ENCODE data around the gene CALML3. TPM values are rescaled to one million over a fixed set of nuclear protein-coding genes. Genes with fewer than 3 reads are reported as not detected.

The CALML3 gene
- total and polyA plus RNA-seq, 2 of the 13 experiments (the other 11 are each of a cell fraction or from before 2014, with no cell fraction given): not detected

GRCh38 chr10:5477948-5478693, 46.6 kb upstream of the CALML3 start:
- Histone ChIP-seq H3K4me3 (replicated peaks in 1 of 3; ENCODE audit: insufficient read depth in 1 of 3, low read depth in 2 of 3, low read length in 3 of 3) (no peak overlapping the region), H4K20me1 (ENCODE audit: insufficient read depth, low read length) (no peaks in the 10 kb centered on the region), H3K79me2 (ENCODE audit: insufficient read depth, low read length) (no peaks in the 10 kb centered on the region), H2AFZ (ENCODE audit: low read length) (no peak overlapping the region), H3K9me3 (ENCODE audit: low read length) (no peaks in the 10 kb centered on the region), H3K9ac (ENCODE audit: insufficient read depth, low read depth, low read length) (no peak overlapping the region), H3K36me3 (replicated peaks in 1 of 2; ENCODE audit: control insufficient read depth in 1 of 2, insufficient read depth in 2 of 2, low read length in 2 of 2) (no peaks in the 10 kb centered on the region), H3K27me3 (ENCODE audit: control insufficient read depth in 1 of 2, insufficient read depth in 2 of 2, low read length in 2 of 2) (peaks cover 3 to 21% of the 10 kb centered on the region in 2 experiments; a peak in 3 of 5 replicates), H3K27ac (ENCODE audit: extremely low read length, insufficient read depth, low read length) (no peak overlapping the region), H3K4me1 (ENCODE audit: insufficient read depth, low read length) (peaks cover 49% of the 10 kb centered on the region), H3K4me2 (ENCODE audit: low read depth, low read length) (no peak overlapping the region)
- peak; percentile 32; the same call in 1 of the 3 replicates for ATAC-seq
- WGBS (ENCODE audit: low lambda C conversion rate): 43% methylated on average over 7 of the region's 11 CpGs
- ChIA-PET CTCF (ENCODE audit: low intra/inter-chr PET ratio, low total read pairs) (no interaction called here), POLR2A (no interaction called here)
- no peak for DNase-seq (ENCODE audit: low spot score)
- FAIRE-seq: no peak
- no TSS peak for BruUV-seq (replicated peaks)
- intact Hi-C loops (cut with micrococcal nuclease; ENCODE audit: unreplicated experiment): loop anchor here (2.0 kb wide), 1 partner anchor 77 kb away; no protein-coding TSS in a partner anchor
- in situ Hi-C loops (cut with HindIII; ENCODE audit: extremely low pct_ligation_motif_present, low pct_unique_long_range_greater_than_20kb): no loop called here
- no peak for TF ChIP-seq ZFP36L1 (CRISPR knock-in tag; IDR thresholded peaks at IDR 0.05)
- TF ChIP-seq ZNF276 (CRISPR knock-in tag; IDR thresholded peaks at IDR 0.05; ENCODE audit: low read depth): no peak

GRCh38 chr10:5478694-5479305, 46.0 kb upstream of the CALML3 start:
- H3K27me3 ChIP-seq (ENCODE audit: control insufficient read depth in 1 of 2, insufficient read depth in 2 of 2, low read length in 2 of 2): peaks cover 3 to 26% of the 10 kb centered on the region in 2 experiments; a peak in 3 of 5 replicates
- no peaks in the 10 kb centered on the region for H3K9me3 ChIP-seq (ENCODE audit: low read length)
- no peak overlapping the region for H3K9ac ChIP-seq (ENCODE audit: insufficient read depth, low read depth, low read length)
- no TSS peak for BruUV-seq (replicated peaks)
- H3K79me2 ChIP-seq (ENCODE audit: insufficient read depth, low read length): no peaks in the 10 kb centered on the region
- no peak overlapping the region for H3K4me2 ChIP-seq (ENCODE audit: low read depth, low read length)
- in situ Hi-C loops (cut with HindIII; ENCODE audit: extremely low pct_ligation_motif_present, low pct_unique_long_range_greater_than_20kb) (no loop called here), intact Hi-C loops (cut with micrococcal nuclease; ENCODE audit: unreplicated experiment) (loop anchor here (2.0 kb wide), 1 partner anchor 78 kb away; no protein-coding TSS in a partner anchor)
- ChIA-PET POLR2A (no interaction called here), CTCF (ENCODE audit: low intra/inter-chr PET ratio, low total read pairs) (no interaction called here)
- no peaks in the 10 kb centered on the region for H3K36me3 ChIP-seq (replicated peaks in 1 of 2; ENCODE audit: control insufficient read depth in 1 of 2, insufficient read depth in 2 of 2, low read length in 2 of 2)
- no peak overlapping the region for H3K27ac ChIP-seq (ENCODE audit: extremely low read length, insufficient read depth, low read length)
- WGBS (ENCODE audit: low lambda C conversion rate): 57% methylated on average over 11 of the region's 18 CpGs
- peaks cover 49% of the 10 kb centered on the region for H3K4me1 ChIP-seq (ENCODE audit: insufficient read depth, low read length)
- TF ChIP-seq STAG1 (CRISPR knock-in tag; IDR thresholded peaks at IDR 0.05) (0 out of 2 replicates have a peak, but pooled peaks have one; percentile 13), ZNF616 (CRISPR knock-in tag; IDR thresholded peaks at IDR 0.05; ENCODE audit: low read depth) (no peak)
- DNase-seq (ENCODE audit: low spot score) (no peak), ATAC-seq (peak; percentile 64), FAIRE-seq (no peak)
- no peak overlapping the region for H3K4me3 ChIP-seq (replicated peaks in 1 of 3; ENCODE audit: insufficient read depth in 1 of 3, low read depth in 2 of 3, low read length in 3 of 3)
- no peaks in the 10 kb centered on the region for H4K20me1 ChIP-seq (ENCODE audit: insufficient read depth, low read length)
- no peak overlapping the region for H2AFZ ChIP-seq (ENCODE audit: low read length)

Data from HepG2 (cell line).